Endothelial cell of umbilical vein (primary cell): ENCODE data around the gene TMPRSS5. TPM values are rescaled to one million over a fixed set of nuclear protein-coding genes. Genes with fewer than 3 reads are reported as not detected.

ENCODE experiments used
- BruUV-seq: library from RNA; stranded (reverse); fragments of 400-500 nt; replicated peaks from 2 replicates; lab custom pipeline; 2021; lab: Mats Ljungman, UMichigan
- CTCF ChIA-PET: fragments of 300-600, 350-600 bp; sonication (Branson Sonifier 250); formaldehyde crosslinking; loops from one replicate; lab custom pipeline; 2021; ENCODE audit warnings: antibody characterized with exemption, inconsistent platforms; lab: Charles Lee
- POLR2A ChIA-PET: fragments of 300-600, 350-600 bp; sonication (Branson Sonifier 250); formaldehyde crosslinking; loops from one replicate; lab custom pipeline; 2021; ENCODE audit warnings: antibody characterized with exemption, inconsistent platforms; lab: Charles Lee
- DNase-seq: peaks from one replicate; pipeline ENCODE4 v3.0.0-alpha.2; 2011; ENCODE audit warnings: low read depth, low spot score
- FAIRE-seq: peaks from 2 replicates; lab custom pipeline; 2011; peaks lifted over from hg19 to GRCh38; lab: Jason Lieb, UNC
- H2AFZ ChIP-seq: 2 replicates; pipeline ENCODE4 v1.6.0; 2012; ENCODE audit warnings: low read depth, low read length, control low read depth, inconsistent platforms
- H3K27ac ChIP-seq: 2 replicates; pipeline ENCODE4 v1.5.1; 2011; ENCODE audit warnings: low read depth, mild to moderate bottlenecking, control low read depth, low read length, moderate library complexity; ENCODE audit not compliant: insufficient read depth
- H3K27me3 ChIP-seq, 2 experiments: 2 replicates each; pipeline versions ENCODE4 v1.6.0 to v1.6.1; 2011; ENCODE audit warnings: low read length in 2 of 2, mixed read lengths in 1 of 2; ENCODE audit not compliant: control insufficient read depth in 2 of 2, insufficient read depth in 2 of 2
- H3K36me3 ChIP-seq, 2 experiments: 2 replicates in 1 of 2; 3 replicates in 1 of 2; pipeline ENCODE4 v1.5.1; 2011; ENCODE audit warnings: low read length in 2 of 2, mild to moderate bottlenecking in 1 of 2, moderate library complexity in 1 of 2; ENCODE audit not compliant: control insufficient read depth in 2 of 2, insufficient read depth in 2 of 2; ENCODE audit errors: extremely low read depth in 1 of 2
- H3K4me1 ChIP-seq: 3 replicates; pipeline ENCODE4 v1.5.1; 2011; ENCODE audit warnings: mild to moderate bottlenecking, low read length; ENCODE audit not compliant: control insufficient read depth, insufficient read depth; ENCODE audit errors: extremely low read depth
- H3K4me2 ChIP-seq: 2 replicates; pipeline ENCODE4 v1.6.1; 2011; ENCODE audit warnings: low read length, control low read depth, mixed read lengths; ENCODE audit not compliant: insufficient read depth
- H3K4me3 ChIP-seq, 3 experiments: fragments of 200-600 bp in 1 of 3; sonication (generic), shearing (Covaris generic) in 1 of 3; replicated peaks in 1 of 3; 2 replicates each; pipeline ENCODE4 v1.5.1; 2011 to 2016; ENCODE audit warnings: control low read depth in 3 of 3, low read length in 3 of 3, mild to moderate bottlenecking in 2 of 3, inconsistent platforms in 1 of 3, low read depth in 1 of 3, moderate library complexity in 1 of 3; ENCODE audit not compliant: insufficient read depth in 1 of 3
- H3K79me2 ChIP-seq: 2 replicates; pipeline ENCODE4 v1.6.0; 2012; ENCODE audit warnings: low read length, inconsistent platforms; ENCODE audit not compliant: control insufficient read depth, insufficient read depth
- H3K9ac ChIP-seq: replicated peaks from 2 replicates; pipeline ENCODE3; 2011; ENCODE audit warnings: low read length, control low read depth; ENCODE audit not compliant: insufficient read depth; ENCODE audit errors: extremely low read depth
- H3K9me1 ChIP-seq: replicated peaks from 3 replicates; pipeline ENCODE4 v1.6.0; 2011; ENCODE audit warnings: mild to moderate bottlenecking, low read length; ENCODE audit not compliant: control insufficient read depth, insufficient read depth; ENCODE audit errors: extremely low read depth
- H3K9me3 ChIP-seq: replicated peaks from 2 replicates; pipeline ENCODE4 v1.5.1; 2012; ENCODE audit warnings: low read length, inconsistent platforms; ENCODE audit not compliant: control insufficient read depth, insufficient read depth
- H4K20me1 ChIP-seq: replicated peaks from 2 replicates; pipeline ENCODE3; 2011; ENCODE audit warnings: mild to moderate bottlenecking, low read length; ENCODE audit not compliant: control insufficient read depth, insufficient read depth; ENCODE audit errors: extremely low read depth
- JUN ChIP-seq: IDR thresholded peaks from 2 replicates; pipeline ENCODE4 v1.6.1; 2011; ENCODE audit warnings: borderline replicate concordance, low read depth; ENCODE audit not compliant: insufficient read length, insufficient read depth
- MYC ChIP-seq: IDR thresholded peaks from one replicate; pipeline ENCODE4 v1.6.1; 2011; ENCODE audit warnings: mild to moderate bottlenecking, low read depth, low read length
- POLR2A ChIP-seq: IDR thresholded peaks from 2 replicates; pipeline ENCODE4 v1.6.1; 2012; ENCODE audit warnings: low read depth, mild to moderate bottlenecking, control low read depth, low read length
- dilution Hi-C: fragments of 300-500 bp; cut with MboI; formaldehyde crosslinking; loops from one replicate; pipeline ENCODE4 v1.15.0; 2019; ENCODE audit warnings: low sequenced_read_pairs; ENCODE audit not compliant: extremely low pct_ligation_motif_present
- intact Hi-C: fragments of 100-400 bp; cut with micrococcal nuclease; formaldehyde crosslinking; loops from one replicate; pipeline ENCODE4 v1.10.0; 2022
- polyA plus RNA-seq, 4 experiments: library from polyadenylated mRNA; depleted of rRNA in 3 of 4; stranded (reverse) in 3 of 4; unstranded in 1 of 4; fragments of >200 nt; gene quantifications; 2 replicates each; pipeline versions ENCODE4 v1.2.1 to v1.2.3, GENCODE V29; 2011 to 2012; ENCODE audit warnings: missing spikeins in 1 of 4
- total RNA-seq: library from RNA; stranded (reverse); gene quantifications from 2 replicates; pipeline ENCODE4 v1.2.3, GENCODE V29; 2021

The TMPRSS5 gene
- total and polyA plus RNA-seq, 2 donors (not counting 3 experiments of a cell fraction or from before 2014, with no cell fraction given) = 0.40 to 0.64 TPM

- no peaks in the 10 kb centered on the region for H3K9me1 ChIP-seq
- DNase-seq (no peak), FAIRE-seq (no peak)
- no peak overlapping the region for H3K9ac ChIP-seq
- intact Hi-C loops (no loop called here), dilution Hi-C loops (no loop called here)
- H3K79me2 ChIP-seq = no peaks in the 10 kb centered on the region
- no peaks in the 10 kb centered on the region for H3K4me1 ChIP-seq
- ChIA-PET CTCF (interaction anchor here (2.6 kb wide), 1 partner anchor 20 kb away, joined by 10 read pairs; the partner anchor contains the start of gene ZW10), POLR2A (no interaction called here)
- no peak overlapping the region for H3K4me2 ChIP-seq
- H3K4me3 ChIP-seq = no peak overlapping the region
- no peaks in the 10 kb centered on the region for H4K20me1 ChIP-seq
- H3K9me3 ChIP-seq = no peaks in the 10 kb centered on the region
- no TSS peak for BruUV-seq
- H3K36me3 ChIP-seq = peaks cover 4 to 5% of the 10 kb centered on the region in 2 experiments
- H2AFZ ChIP-seq = no peak overlapping the region
- H3K27me3 ChIP-seq = no peaks in the 10 kb centered on the region
- H3K27ac ChIP-seq = no peak overlapping the region
- no peak for TF ChIP-seq MYC
- TF ChIP-seq POLR2A = no peak
These were observed 46.8 kb upstream of the TMPRSS5 start for GRCh38 chr11:113752932-113753331.

- H3K9me1 ChIP-seq = no peaks in the 10 kb centered on the region
- no peak for DNase-seq
- ChIA-PET CTCF (no interaction called here), POLR2A (no interaction called here)
- H3K27me3 ChIP-seq = no peaks in the 10 kb centered on the region
- no peak for TF ChIP-seq MYC
- no peak for TF ChIP-seq JUN
- H3K4me1 ChIP-seq = no peaks in the 10 kb centered on the region
- no peak overlapping the region for H3K27ac ChIP-seq
- no peak overlapping the region for H2AFZ ChIP-seq
- intact Hi-C loops (no loop called here), dilution Hi-C loops (no loop called here)
- H3K4me2 ChIP-seq = no peak overlapping the region
- H3K36me3 ChIP-seq = peaks cover 12 to 27% of the 10 kb centered on the region in 2 experiments
- H3K79me2 ChIP-seq = no peaks in the 10 kb centered on the region
- no peaks in the 10 kb centered on the region for H4K20me1 ChIP-seq
- no peak overlapping the region for H3K4me3 ChIP-seq
- no TSS peak for BruUV-seq
- no peak overlapping the region for H3K9ac ChIP-seq
- no peak for FAIRE-seq
- no peaks in the 10 kb centered on the region for H3K9me3 ChIP-seq
These were observed 30.2 kb upstream of the TMPRSS5 start for GRCh38 chr11:113736323-113736722.
